GOT3 (cell line): Measurements from ENCODE around the gene EPS15.
"Not testable (repeated sequence)": the region's sequence is repeated elsewhere in the genome, so short reads cannot be mapped to it uniquely, and the experiment has no call there.

Experiments
- DNase-seq: peaks from one replicate; lab custom pipeline; 2025; ENCODE audit warnings: mixed read lengths; lab: John Stamatoyannopoulos, UW

EPS15 gene

DNA sequence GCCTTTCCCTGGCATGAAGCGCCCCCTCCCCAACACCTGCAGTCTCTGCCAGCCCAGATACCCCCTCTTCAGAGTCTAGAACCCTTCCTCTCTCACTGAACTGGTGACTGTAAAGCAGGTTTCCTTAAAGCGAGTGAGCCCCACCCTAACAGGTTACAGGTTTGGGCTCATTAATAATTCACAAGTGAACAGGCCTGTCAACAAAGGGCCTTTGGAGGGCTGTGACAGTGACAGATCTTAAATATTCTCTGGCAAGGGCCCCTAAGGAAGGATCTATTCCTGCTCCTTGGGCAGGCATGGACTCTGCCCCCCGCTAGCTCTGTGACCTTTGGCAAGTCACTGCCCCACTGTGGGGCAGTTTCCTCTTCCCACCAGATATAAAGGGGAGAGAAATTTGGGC is 183.1 kb downstream of the EPS15 start:
- no peak for DNase-seq

DNA sequence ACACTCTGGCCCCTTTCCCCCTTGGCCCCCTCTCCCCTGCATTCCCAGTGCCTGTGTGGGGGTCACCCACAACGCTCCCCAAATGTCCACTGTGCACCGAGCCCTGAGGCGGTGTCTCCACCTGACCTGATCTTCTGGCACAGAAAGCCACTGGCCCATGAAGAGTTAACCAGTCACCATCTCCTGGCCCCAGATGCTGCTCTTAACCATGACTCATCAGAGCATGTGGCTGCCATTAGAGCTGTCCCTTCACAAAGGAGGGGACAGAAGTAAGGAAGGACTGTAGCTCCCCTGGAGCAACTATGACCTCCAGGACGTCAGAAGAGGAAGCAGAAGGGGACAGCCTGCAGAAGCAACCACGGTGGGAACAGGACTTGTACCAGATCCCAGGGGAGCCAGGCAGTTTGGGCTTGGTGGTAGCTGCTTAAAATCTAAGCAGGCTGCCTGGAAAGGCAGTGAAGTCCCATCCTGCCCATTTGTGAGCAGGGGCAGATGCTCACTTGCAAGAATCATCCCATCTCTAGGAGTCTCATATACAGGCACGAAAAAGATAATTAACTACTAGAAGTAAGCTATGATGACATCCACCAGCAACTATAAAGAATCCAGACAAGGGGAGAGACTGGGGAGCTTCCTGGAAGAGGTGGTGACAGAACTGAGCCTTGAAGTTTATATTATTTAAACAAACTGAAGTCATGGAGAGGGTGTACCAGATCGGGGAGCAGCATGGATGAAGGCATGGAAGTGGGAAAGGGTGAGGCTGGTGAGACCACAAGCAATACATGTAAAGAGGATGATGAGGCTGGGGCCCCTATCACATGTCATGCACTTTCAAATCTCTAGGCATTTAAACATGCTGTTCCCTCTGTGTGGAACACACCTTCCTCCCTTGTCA is 187.6 kb downstream of the EPS15 start:
- DNase-seq: no peak

DNA sequence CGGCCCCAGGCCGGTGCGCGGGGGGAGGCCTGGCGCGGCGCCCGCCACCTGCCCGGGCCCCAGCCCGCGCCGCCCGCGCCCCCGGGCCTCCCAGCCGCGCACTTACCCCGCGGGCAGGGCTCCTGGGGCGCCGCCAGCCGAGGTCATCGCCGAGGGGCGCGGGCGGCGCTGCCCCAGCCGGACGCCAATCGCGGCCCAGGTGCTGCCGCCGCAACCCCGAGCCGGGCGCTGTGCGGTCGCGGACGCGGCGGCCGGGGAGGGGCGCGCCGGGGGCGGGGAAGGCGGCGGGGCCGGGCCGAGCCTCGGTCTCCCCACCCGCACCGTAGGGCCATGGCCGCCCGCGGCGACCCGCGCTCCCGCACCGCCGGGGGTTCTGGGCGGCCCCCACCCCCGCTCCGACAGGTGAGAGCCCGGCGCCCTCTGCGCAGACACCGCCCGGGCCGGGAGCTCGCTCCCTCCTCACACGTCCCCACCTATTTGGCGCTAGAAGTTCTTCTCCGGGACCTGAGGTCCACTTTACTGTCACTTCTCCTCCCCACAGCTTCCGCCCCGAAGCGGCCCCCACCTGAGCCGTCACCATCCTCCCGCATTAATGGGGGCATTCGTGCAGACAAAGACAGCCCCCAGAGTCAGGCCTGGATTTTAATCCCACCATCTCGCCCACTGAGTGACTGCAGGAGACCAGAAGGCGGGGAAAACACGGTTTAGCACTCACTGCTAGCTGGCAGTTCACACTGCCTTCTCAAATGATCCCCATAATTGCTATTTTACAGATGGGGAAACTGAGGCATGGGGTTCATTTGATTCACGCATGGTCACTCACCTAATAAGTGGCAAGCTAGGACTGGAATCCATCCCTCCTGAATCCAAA is 188.5 kb downstream of the EPS15 start, which contains the start of gene TTC39A:
Gene TTC39A (minus strand): TSS at position 232 of the 871 bp plus-strand sequence. CDS start 85 bp downstream, at position 147.
- DNase-seq: no peak

DNA sequence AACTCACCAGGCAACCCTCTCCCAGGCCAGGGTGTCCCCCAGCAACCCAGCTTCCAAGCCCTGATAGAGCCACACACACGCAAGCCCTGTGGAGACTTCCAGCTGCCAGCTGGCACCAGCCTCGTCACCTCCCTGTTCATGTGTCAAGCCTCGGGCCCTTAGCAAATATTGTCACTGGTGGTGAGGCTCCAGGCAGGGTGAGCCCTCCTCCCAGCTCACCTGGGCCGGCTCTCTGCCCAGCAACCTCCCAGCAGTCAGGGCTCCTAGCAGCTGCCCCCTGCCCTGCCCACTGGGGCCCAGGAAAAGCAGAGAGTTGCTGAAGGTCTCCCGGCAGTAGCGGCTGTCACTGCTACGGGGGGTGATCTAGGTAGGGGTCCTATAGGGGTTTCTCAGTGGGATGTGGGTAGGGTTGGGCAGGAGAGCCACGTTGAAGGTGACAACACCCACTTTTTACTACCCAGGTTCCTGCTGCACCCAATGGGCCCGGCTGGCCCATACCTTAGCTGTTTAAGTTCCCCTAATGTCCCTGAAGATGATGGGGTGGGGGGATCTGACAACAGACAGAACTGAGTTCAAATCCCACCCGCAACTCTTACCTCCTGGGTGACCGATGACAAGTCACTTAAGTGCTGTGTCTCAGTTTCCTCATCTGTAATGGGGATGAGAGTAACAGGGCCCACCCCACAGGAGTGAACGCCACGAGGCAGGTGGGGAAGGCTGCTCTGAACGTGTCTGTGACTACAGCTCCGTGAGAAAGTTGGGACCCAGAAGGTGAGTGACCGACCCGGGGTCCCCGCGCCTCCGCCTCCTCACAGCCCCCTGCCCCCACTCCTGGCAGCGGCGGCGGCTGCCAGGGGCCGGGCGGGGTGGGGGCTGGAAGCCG is 189.4 kb downstream of the EPS15 start:
- no peak for DNase-seq

DNA sequence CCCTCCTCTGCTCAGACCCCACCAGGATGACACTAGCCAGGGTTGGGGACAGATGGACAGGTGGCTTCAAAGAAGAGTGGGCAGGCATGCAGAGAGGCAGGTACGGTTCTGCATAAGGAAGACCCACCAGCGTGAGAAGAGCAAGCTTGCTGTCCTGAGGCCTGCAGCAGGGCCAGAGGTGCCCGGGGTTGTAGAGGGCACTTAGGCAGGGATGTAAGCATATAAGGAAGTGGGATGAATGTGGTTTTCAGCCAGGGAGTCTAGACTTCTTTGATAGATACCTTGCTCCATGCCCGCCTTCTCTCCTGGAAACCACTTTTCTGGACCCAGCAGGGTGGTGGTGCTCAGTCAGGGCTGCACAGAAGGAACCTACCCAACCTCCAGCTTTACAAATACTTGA is 190.1 kb downstream of the EPS15 start:
- DNase-seq: no peak

DNA sequence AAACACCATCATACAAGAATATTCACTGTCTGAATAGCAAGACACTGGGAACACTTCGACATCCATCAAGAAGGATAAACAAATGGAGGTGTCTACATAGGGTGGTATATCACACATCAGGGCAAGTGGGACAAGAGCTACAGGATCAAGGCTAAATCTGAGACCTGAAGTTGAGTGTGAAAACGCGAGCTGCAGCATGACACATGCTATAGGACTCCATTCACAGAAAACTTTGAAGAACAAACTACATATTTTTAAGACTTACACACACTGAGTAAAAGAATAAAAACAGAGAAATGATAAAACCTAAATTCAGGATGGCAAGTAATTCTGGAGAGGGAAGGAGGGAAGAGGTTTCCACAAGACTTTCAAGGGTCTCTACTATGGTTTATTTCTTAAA is 190.8 kb downstream of the EPS15 start:
- no peak for DNase-seq

DNA sequence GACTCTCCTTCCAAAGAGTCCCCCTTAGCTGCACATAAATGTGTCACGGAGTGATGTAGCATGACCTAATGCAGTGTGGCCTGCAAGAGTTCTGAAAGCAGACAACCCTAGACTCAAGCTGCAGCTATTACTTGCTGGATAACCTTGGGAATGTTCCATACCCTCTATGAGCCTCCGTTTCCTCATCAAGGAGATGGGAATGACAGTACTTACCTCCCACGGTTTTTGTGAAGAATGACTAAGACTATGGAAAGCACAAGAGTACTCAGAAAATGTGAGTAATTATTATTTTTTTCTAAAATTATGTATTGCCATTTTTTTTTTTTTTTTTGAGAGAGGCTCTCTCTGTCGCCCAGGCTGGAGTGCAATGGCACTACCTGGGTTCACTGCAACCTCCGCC is 191.7 kb downstream of the EPS15 start:
- DNase-seq: no peak

DNA sequence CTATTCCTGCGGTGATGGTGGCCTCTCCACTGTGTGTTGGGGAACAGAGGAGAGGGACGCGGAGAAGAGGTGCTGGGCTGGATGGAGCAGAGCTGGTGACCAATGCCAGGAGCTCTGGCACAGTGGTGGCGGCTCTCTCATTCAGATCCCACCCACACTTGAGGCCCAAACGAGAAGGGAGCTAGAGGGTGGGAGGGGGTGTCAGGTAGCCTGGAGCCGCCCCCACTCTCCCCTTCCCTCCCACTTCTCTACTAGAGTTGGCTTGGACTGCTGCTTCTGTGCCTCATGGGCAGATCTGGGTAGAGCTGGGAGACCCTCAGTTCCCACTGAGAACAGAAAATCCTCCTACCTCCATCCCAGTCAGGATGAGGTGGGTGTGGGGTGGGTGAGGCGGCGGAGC is 192.2 kb downstream of the EPS15 start:
- DNase-seq: no peak

DNA sequence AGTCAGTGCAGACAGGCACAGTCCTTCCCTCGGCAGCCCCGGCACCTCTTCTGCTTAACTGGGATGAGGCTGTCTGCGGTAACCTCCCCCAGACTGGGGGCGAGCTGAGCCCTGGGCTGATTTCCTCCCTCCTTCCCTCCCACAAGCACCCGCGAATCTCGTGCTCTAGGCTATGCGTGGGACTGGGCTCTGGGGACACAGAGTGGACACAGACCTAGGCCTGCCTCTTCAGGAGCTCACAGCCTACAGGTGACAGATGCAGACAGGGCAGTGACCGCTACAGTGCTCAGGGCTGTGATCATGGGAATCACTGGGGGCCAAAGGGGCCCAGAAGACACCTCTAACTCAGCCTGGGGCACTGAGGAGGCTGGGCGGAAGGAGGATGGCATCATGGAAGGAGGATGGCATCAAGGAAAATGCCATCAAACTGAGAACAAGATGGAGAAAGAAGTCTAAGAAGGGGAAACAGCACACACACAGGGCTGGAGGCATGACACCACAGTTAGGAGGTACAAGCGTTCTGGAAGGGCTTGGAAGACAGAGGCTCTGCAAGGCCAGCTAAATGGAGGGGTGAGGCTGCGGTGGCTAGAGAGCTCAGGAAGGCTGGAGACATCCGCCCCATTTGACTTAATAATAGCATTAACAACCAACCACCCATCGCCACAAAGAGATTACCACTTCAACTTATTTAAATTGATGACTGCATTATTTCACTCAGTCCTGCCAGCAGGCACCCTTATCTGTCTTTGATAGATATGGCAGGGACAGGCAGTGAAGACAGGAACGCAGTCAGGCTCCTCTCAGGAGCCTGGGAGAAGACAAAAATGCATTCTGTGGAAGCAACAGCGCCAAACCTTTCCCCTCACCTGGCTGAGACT is 192.9 kb downstream of the EPS15 start:
- no peak for DNase-seq

DNA sequence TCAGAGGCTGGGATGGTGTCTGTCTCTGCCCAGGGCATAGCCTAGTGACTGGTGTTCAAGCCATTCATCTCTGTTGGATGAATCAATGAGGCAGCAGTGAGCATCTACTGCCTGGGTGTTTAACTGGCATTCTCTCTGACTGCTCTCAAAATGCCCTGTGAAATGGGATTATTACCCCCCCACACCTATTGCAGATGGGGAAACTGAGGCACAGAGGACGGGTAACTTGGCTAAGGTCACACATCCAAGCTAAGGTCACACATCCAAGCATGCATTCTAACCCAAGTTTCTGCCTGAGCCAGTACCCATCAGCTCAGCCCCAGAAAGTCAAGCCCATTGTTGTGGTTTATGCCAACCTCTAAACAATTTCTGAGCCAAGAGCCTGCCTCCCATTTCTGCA is 193.7 kb downstream of the EPS15 start:
- no peak for DNase-seq

DNA sequence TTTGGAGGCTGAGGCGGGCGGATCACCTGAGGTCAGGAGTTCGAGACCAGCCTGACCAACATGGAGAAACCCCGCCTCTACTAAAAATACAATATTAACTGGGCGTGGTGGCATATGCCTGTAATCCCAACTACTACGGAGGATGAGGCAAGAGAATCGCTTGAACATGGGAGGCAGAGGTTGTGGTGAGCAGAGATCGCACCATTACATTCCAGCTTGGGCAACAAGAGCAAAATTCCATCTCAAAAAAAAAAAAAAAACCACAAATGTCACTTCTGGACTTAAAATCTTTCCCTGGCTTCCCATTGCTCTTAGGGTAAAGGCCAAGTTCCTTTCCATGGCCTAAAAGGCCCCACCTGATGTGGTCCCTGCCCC is 194.1 kb downstream of the EPS15 start:
- not testable (repeated sequence) for DNase-seq

DNA sequence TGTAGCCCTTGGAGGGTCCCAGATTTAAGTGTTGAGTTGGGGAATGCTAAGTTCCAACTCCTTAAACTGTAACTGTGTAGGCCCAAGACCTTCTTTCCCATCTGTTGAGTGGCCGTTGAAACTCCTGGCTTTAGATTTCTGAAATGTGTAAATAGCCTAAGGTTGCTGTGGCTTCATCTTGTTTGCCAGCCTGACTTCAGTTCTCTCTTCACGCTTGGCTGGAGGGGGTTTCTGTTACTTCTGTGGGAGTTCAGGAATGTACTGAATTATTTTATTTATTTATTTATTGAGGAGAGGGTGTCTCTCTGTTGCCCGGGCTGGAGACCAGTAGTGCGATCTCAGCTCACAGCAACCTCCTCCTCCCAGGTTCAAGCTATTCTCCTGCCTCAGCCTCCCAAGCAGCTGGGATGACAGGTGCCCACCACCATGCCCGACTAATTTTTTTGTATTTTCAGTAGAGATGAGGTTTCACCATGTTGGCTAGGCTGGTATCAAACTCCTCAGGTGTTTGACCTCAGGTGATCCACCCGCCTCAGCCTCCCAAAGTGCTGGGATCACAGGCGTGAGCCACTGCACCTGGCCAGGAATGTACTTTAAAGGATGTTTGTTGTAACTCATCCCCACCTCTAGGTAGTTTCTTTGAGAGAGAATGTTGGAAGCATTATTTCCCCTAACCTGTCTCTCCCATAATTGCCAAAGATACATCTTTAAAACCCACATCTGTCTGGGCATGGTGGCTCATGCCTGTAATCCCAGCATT is 194.6 kb downstream of the EPS15 start:
- DNase-seq: no peak

DNA sequence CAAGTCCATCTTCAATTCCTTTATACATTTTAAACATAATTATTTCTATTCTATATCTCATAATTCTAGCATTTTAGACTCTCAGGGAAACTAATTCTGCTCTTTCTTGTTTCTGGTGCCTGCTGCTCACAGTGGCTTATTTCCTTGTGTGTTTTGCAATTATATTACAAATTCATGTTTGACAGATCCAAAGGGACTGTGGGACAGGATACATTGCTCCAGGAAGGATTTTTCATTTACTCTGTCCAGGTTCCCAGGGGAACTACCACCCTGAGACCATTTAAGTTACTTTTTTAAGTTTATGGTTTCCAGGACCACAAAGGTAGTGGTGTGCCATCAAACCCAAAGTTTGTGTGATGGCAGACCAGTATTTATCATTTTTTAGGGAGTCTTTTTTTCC is 195.3 kb downstream of the EPS15 start:
- no peak for DNase-seq

DNA sequence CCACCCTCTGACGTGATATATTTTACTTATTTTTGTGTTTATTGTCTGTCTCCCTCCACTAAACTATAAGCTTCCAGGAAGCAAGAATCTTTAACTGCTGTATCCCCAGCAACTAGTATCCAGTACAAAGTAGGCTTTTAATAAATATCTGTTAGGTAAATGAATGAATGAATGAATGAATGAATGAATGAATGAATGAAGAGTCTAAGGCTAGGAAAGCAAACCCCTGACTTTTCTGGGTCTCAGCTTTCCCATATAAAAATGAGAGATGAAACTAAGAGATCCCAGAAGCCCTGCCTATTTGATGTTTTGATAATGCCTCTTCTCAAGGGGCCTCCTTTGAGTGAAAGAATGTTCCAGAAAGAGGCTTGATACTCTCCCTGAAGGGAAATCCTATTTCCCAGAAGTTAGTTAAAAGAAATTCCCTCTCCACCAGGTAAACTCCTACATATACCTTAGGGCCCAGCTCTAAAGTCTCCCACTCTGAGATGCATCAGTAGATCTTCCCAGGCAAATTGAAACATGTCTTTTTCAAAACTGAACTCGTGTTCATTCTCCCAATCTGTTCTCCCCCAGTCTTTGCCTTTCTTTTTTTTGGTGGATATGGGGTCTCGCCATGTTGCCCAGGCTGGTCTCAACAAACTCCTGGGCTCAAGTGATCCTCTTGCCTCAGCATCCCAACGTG is 196.5 kb downstream of the EPS15 start:
- no peak for DNase-seq

DNA sequence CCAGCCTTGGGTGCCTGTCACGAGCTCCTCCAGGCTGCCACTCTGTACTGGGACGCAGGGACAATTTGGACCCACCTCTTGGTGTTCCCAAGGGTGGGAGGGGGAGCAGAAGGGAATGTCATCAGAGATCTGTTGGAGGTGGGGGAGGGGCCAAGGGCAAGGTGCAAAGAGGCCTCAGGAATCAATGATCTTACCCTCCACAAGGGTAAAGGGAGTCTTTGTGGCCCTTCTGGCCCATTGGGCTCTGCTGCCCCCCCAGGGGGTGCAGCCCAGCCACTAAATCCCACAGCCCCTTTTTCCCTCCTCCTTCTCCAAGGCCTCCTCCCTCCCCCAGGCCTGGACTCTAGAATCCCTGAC is 197.2 kb downstream of the EPS15 start:
- no peak for DNase-seq

DNA sequence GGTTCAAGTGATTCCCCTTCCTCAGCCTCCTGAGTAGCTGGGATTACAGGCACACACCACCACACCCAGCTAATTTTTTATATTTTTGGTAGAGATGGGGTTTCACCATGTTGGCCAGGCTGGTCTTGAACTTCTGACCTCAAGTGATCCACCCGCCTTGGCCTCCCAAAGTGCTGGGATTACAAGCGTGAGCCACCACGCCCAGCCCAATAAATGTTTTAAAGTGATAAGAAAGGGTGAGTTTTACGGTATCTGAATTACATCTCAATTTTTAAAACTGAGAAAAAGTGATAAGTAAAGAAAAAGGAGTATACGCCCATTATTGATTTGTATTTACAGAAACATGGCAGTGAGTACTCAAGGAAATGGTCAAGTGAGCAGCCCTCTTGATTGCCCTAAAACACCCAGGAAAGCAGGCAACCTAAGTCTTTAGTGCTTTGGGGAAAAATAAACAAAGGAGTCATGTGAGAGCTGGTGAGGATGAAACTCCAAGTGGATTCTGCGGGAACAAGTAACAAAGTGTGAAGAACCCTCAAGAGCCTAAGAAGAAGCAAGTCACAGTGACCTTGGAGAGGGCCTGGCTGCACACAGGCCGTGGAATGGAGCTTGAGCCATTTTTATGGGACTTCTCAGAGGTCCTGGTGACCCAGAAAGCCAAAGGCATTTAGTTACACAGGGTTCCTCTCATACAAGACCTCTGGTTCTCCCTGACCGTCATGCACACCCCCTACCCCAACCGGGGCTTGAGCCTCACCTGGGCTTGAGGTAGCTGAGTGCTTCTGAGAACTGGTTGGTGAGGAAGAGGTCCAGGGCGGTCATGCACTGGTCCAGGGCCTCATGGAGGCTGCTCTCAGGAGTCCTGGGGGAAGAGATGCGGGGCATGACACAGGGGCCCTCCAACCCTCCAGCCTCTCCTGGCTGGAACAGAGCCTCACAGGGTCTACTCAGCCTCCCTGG is 197.8 kb downstream of the EPS15 start:
- no peak for DNase-seq

DNA sequence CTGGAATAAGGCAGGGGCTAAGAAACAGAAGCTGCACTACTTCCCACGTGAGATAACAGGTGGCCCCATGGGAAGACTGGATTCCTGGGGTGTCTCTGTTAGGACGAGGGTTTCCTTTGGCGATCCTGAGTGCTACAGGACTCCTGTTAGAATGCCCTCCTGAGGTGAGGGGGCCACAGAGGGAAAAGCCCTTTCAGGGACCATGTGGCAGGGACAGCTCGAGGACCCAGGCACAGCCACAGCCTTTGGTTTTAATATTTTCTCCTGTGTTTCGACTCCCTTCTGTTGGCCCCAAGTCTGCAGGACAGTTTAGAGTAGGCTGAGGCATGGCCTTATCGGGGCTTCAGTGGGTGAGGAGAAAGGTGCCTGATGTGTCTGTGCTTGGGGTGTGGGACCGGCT is 201.3 kb downstream of the EPS15 start:
- DNase-seq: no peak

DNA sequence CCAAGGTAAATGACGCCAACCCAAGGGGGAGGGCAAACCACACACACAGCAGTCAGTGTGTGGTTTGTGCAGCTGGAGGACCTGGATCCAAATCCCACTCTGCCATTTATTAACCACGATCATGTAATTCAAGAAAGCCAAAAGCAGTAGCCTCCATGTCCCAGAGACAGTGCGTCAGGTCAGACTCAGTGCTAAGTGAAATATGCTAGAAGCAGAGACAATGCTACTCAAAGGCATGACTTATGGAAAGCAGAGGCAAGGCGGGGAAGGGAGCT is 202.3 kb downstream of the EPS15 start:
- no peak for DNase-seq
